ENCODE results near the gene SCGN.

SCGN gene

GRCh38 chr6:25685251-25685650 lies 33.2 kb downstream of the SCGN start:
- DNase-seq (ENCODE audit: low read depth in 1 of 2, low spot score in 1 of 2), result no peak

GRCh38 chr6:25685896-25686295 lies 33.9 kb downstream of the SCGN start:
- DNase-seq (ENCODE audit: low read depth in 1 of 2, low spot score in 1 of 2), result no peak

GRCh38 chr6:25686856-25687255 lies 34.8 kb downstream of the SCGN start:
- no peak for DNase-seq (ENCODE audit: low read depth in 1 of 2, low spot score in 1 of 2)

GRCh38 chr6:25689966-25690365 lies 38.0 kb downstream of the SCGN start:
- no peak for DNase-seq (ENCODE audit: low read depth in 1 of 2, low spot score in 1 of 2)

- no peak for DNase-seq (ENCODE audit: low read depth in 1 of 2, low spot score in 1 of 2)
These were observed 39.9 kb downstream of the SCGN start for GRCh38 chr6:25691894-25692293.

- DNase-seq (ENCODE audit: low read depth in 1 of 2, low spot score in 1 of 2), result no peak
These were observed 40.5 kb downstream of the SCGN start for GRCh38 chr6:25692472-25692871.

GRCh38 chr6:25694366-25694765 lies 42.4 kb downstream of the SCGN start:
- DNase-seq (ENCODE audit: low read depth in 1 of 2, low spot score in 1 of 2), result no peak

- DNase-seq (ENCODE audit: low read depth in 1 of 2, low spot score in 1 of 2), result no peak
These were observed 43.7 kb downstream of the SCGN start for GRCh38 chr6:25695671-25696070.

GRCh38 chr6:25697537-25698340 lies 45.7 kb downstream of the SCGN start:
- no peak for DNase-seq (ENCODE audit: low read depth in 1 of 2, low spot score in 1 of 2)

- DNase-seq (ENCODE audit: low read depth in 1 of 2, low spot score in 1 of 2), result no peak
These were observed 46.6 kb downstream of the SCGN start for GRCh38 chr6:25698631-25699030.

- DNase-seq (ENCODE audit: low read depth in 1 of 2, low spot score in 1 of 2), result no peak
These were observed 47.6 kb downstream of the SCGN start for GRCh38 chr6:25699649-25700048.

- no peak for DNase-seq (ENCODE audit: low read depth in 1 of 2, low spot score in 1 of 2)
These were observed 48.7 kb downstream of the SCGN start for GRCh38 chr6:25700761-25701160.

- no peak for DNase-seq (ENCODE audit: low read depth in 1 of 2, low spot score in 1 of 2)
These were observed 49.8 kb downstream of the SCGN start for GRCh38 chr6:25701807-25702206.

GRCh38 chr6:25703005-25703404 lies 51.0 kb downstream of the SCGN start:
- DNase-seq (ENCODE audit: low read depth in 1 of 2, low spot score in 1 of 2), result no peak

- DNase-seq (ENCODE audit: low read depth in 1 of 2, low spot score in 1 of 2), result no peak
These were observed 52.0 kb downstream of the SCGN start for GRCh38 chr6:25704001-25704400.

- no peak for DNase-seq (ENCODE audit: low read depth in 1 of 2, low spot score in 1 of 2)
These were observed 54.4 kb downstream of the SCGN start for GRCh38 chr6:25706314-25707014.

GRCh38 chr6:25709761-25710160 lies 57.7 kb downstream of the SCGN start:
- DNase-seq (ENCODE audit: low read depth in 1 of 2, low spot score in 1 of 2), result no peak

- no peak for DNase-seq (ENCODE audit: low read depth in 1 of 2, low spot score in 1 of 2)
These were observed 58.3 kb downstream of the SCGN start for GRCh38 chr6:25710287-25710686.

- no peak for DNase-seq (ENCODE audit: low read depth in 1 of 2, low spot score in 1 of 2)
These were observed 61.8 kb downstream of the SCGN start for GRCh38 chr6:25713824-25714223.

GRCh38 chr6:25714765-25715164 lies 62.8 kb downstream of the SCGN start:
- DNase-seq (ENCODE audit: low read depth in 1 of 2, low spot score in 1 of 2), result no peak

- no peak for DNase-seq (ENCODE audit: low read depth in 1 of 2, low spot score in 1 of 2)
These were observed 63.8 kb downstream of the SCGN start for GRCh38 chr6:25715794-25716193.

- no peak for DNase-seq (ENCODE audit: low read depth in 1 of 2, low spot score in 1 of 2)
These were observed 66.1 kb downstream of the SCGN start for GRCh38 chr6:25717866-25718740.

Data from activated CD4-positive, alpha-beta T cell treated with anti-CD3 and anti-CD28 coated beads, Interleukin-2, amount 50 U/mL, for 24 hours (primary cell).